ENCODE results near the gene HELQ.

- TF ChIP-seq POLR2AphosphoS5 (IDR thresholded peaks at IDR 0.05; ENCODE audit: borderline replicate concordance, low read depth, low read length) = no peak
- no peak for TF ChIP-seq EZH2 (IDR thresholded peaks at IDR 0.05)
- no peak for TF ChIP-seq FOXP2 (optimal IDR thresholded peaks at IDR 0.05; ENCODE audit: control extremely low read depth, extremely low read length, insufficient read depth)
Measured at GRCh38 chr4:83393908-83394307, 61.7 kb downstream of the HELQ start.

All from SK-N-MC (cell line).